Left colon (tissue), 2 donors: ENCODE measurements around the gene PDZRN4. TPM values are rescaled to one million over a fixed set of nuclear protein-coding genes. Genes with fewer than 3 reads are reported as not detected.

Experiments used
- ATAC-seq: fragments of 200-7000 bp; cut with Tn5 transposase; one replicate; pipeline ENCODE4 v1.9.1; 2020; ENCODE audit warnings: mild to moderate bottlenecking, moderate library complexity
- DNase-seq, 2 donors: peaks; one replicate each; pipeline ENCODE4 v3.0.0-alpha.2; 2020
- intact Hi-C, 2 donors: fragments of 100-400 bp; cut with DNase I in 1 of 2; cut with micrococcal nuclease in 1 of 2; formaldehyde crosslinking; loops; one replicate each; pipeline versions ENCODE4 v1.11.2 to v1.14.0; 2022; cut with DNase I, micrococcal nuclease
- total RNA-seq, 2 donors: library from RNA; stranded (reverse); fragmentation: NEBNext Ultra II Directional; extraction: Animal tissue kit (Norgen Biotek cat#: 25700); gene quantifications; one replicate each; pipeline ENCODE4 v1.2.1, GENCODE V29; 2021
- donor health status: DM: no; HTN: no; CAD: no.
- donor health status: DM: yes; HTN: yes; CAD: no.

Gene PDZRN4
- total RNA-seq, 2 donors from 2014 or later, result 0.12 to 3.5 TPM

GRCh38 chr12:41327096-41327895 lies 139.2 kb downstream of the PDZRN4 start:
- DNase-seq (no peak), ATAC-seq (no peak)
- intact Hi-C loops, result no loop called here

DNA sequence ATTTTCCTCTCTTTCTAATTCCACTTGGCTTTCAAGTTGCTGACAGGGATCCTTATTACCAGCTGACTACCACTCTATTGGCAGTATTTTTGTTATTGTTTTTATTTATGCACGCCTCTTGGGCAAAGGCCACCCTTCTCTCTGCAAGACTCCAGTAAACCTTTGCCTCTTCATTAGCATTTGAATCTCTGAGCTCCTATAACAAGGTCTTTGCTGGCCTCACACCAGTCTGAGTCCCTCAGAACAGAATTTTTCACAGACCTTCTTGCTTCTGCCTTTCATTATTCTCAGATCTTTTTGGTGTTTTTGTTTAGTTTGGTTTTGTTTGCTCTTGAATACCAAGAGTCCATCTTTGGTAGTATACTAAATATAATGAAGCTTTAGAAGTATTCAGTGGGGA lies 145.9 kb downstream of the PDZRN4 start:
- ATAC-seq (no peak), DNase-seq (no peak)
- intact Hi-C loops, result no loop called here

DNA sequence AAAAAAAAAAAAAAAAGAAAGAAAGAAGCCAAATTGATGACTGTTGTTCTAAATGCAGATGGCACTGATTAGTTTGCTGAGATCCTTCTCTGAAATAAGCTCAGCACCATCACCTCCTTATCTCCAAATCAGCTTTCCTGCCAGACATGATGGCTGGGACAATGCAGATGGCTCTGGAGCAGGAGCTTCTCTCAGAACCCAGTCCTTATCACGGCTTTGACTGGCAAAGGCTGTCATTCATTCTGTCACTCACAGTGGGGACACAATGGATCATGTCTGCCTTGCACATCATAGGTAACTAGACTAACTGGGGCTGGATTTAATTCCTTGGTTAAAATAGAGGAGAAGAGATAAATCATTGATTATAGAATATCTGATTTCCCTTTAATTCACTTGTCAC lies 146.3 kb downstream of the PDZRN4 start:
- intact Hi-C loops, result no loop called here
- no peak for ATAC-seq
- DNase-seq, result no peak

- no peak for ATAC-seq
- intact Hi-C loops, result no loop called here
These were observed 148.0 kb downstream of the PDZRN4 start for GRCh38 chr12:41336041-41336549.

GRCh38 chr12:41339784-41340183 lies 151.7 kb downstream of the PDZRN4 start:
- intact Hi-C loops, result no loop called here
- DNase-seq (no peak), ATAC-seq (no peak)

More at GRCh38 chr12:41336041-41336549, 148.0 kb downstream of the PDZRN4 start:
- no peak for DNase-seq

- DNase-seq, result no peak
- intact Hi-C loops, result no loop called here
- no peak for ATAC-seq
These were observed 156.8 kb downstream of the PDZRN4 start for GRCh38 chr12:41344776-41345470.

GRCh38 chr12:41348198-41348597 lies 160.1 kb downstream of the PDZRN4 start:
- DNase-seq (no peak), ATAC-seq (no peak)
- intact Hi-C loops, result no loop called here

- ATAC-seq (no peak), DNase-seq (no peak)
- intact Hi-C loops, result no loop called here
These were observed 168.1 kb downstream of the PDZRN4 start for GRCh38 chr12:41356181-41356580.

GRCh38 chr12:41361738-41362137 lies 173.6 kb downstream of the PDZRN4 start:
- intact Hi-C loops, result no loop called here
- ATAC-seq (no peak), DNase-seq (no peak)

GRCh38 chr12:41362510-41362909 lies 174.4 kb downstream of the PDZRN4 start:
- DNase-seq (no peak), ATAC-seq (no peak)
- intact Hi-C loops, result no loop called here

DNA sequence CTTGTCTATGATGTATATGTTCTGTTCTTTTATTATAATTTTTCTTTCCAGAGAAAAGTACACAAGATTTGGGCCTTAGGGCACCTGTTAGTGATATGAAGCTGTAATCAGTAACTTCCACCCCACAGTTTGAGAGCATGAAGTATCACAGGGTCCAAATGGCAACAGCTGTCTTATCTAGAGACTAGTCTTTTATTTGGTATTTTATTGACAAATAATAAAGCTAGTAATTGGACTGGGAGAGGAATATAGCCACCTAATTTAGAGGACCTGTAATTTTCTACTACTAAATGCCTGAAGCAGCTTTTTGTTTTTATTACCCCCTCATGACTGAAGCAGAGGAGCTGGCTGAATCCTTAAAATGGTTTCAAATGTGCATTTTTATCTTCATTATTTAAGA lies 174.8 kb downstream of the PDZRN4 start:
- intact Hi-C loops, result no loop called here
- ATAC-seq, result no peak
- DNase-seq, result no peak

DNA sequence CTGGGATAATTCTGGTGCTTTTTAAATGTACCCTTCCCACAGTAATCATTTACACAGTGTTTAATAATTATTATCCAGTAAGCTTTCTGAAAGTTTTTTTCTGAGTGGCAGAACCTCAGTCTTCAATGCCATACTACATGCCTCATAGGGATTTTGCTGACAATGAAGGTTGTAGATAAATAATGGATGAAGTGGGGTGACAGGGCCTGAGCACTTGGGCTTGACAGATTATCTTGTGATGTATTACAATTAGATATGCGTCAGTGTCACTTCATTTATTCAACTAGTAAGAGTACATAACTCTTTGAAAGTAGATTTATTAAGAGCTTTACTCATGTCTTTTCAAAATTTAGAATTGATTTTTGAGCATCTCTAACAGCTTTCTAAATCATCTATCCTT lies 176.1 kb downstream of the PDZRN4 start:
- DNase-seq (no peak), ATAC-seq (no peak)
- intact Hi-C loops, result no loop called here

GRCh38 chr12:41365653-41366171 lies 177.6 kb downstream of the PDZRN4 start:
- intact Hi-C loops, result no loop called here
- DNase-seq (no peak), ATAC-seq (no peak)

- DNase-seq, result no peak
- no peak for ATAC-seq
- intact Hi-C loops, result no loop called here
These were observed 179.7 kb downstream of the PDZRN4 start for GRCh38 chr12:41367726-41368405.

- DNase-seq (no peak), ATAC-seq (no peak)
- intact Hi-C loops, result no loop called here
These were observed 192.8 kb downstream of the PDZRN4 start for GRCh38 chr12:41380878-41381277.

- intact Hi-C loops, result no loop called here
- DNase-seq (no peak), ATAC-seq (no peak)
These were observed 214.7 kb downstream of the PDZRN4 start for GRCh38 chr12:41402801-41403200.

- ATAC-seq (no peak), DNase-seq (no peak)
- intact Hi-C loops, result no loop called here
These were observed 219.2 kb downstream of the PDZRN4 start for GRCh38 chr12:41407232-41407799.

DNA sequence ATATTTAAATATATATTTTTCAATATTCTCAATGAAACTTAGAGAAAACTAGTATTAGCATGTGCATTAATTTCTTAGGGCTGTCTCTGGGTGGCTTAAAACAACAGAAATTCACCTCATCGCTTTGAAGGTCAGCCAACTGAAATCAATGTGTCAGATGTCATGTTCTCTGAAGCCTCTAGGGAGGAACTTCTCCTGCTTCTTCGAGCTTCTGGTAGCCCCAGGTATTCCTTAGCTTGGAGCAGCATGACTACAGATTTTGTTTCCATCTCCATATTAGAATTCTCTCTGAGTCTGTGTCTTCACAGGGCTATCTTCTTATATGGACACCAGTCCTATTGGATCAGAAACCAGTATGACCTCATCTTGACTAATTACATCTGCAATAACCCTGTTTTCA lies 221.5 kb downstream of the PDZRN4 start:
- DNase-seq (no peak), ATAC-seq (no peak)
- intact Hi-C loops, result no loop called here

- ATAC-seq, result no peak
- DNase-seq, result no peak
- intact Hi-C loops, result no loop called here
These were observed 230.5 kb downstream of the PDZRN4 start for GRCh38 chr12:41418586-41418985.
